Activated CD8-positive, alpha-beta T cell treated with anti-CD3 and anti-CD28 coated beads, Interleukin-2, amount 10 ng/mL, durations not matched to agents 7 days and 5 days (primary cell): ENCODE results near the gene ANKRD27. TPM values are rescaled to one million over a fixed set of nuclear protein-coding genes. Genes with fewer than 3 reads are reported as not detected.

Source experiments
- total RNA-seq, 2 experiments: library from RNA; stranded (reverse); gene quantifications; one replicate each; pipeline ENCODE4 v1.2.3, GENCODE V29; 2021

The ANKRD27 gene
- total RNA-seq, 2 experiments from 2014 or later, result 45.1 to 45.3 TPM

Other genes with a start within 250 kb of the ANKRD27 start
- 100 to 1,000 TPM; 147 to 159 TPM for gene PDCD5, start 94.0 kb downstream of the ANKRD27 start, total RNA-seq
- under 1 TPM; 0.34 to 0.37 TPM for gene RGS9BP, start 668 bp upstream of the ANKRD27 start, total RNA-seq
- 10 to 100 TPM; 12.9 to 14.3 TPM for gene NUDT19, start 16.6 kb upstream of the ANKRD27 start, total RNA-seq
- gene TDRD12, start 44.6 kb upstream of the ANKRD27 start, total RNA-seq, result under 1 TPM; 0.10 to 0.21 TPM
- under 1 TPM; 0.10 to 0.58 TPM for gene SLC7A9, start 194.6 kb upstream of the ANKRD27 start, total RNA-seq